BLaER1 treated with 17β-estradiol and CSF1 and Interleukin-3, amounts not matched to agents 10 nM and 100 nM (cell line): ENCODE measurements around the gene POLR1A.

ENCODE experiments used
- H3K27ac ChIP-seq, 11 experiments: shearing (Covaris generic); formaldehyde crosslinking; 2 replicates each; pipeline ENCODE4 v1.8.1; 2022
- H3K27me3 ChIP-seq, 11 experiments: shearing (Covaris generic); formaldehyde crosslinking; 2 replicates each; pipeline ENCODE4 v1.8.1; 2022
- H3K36me3 ChIP-seq, 11 experiments: shearing (Covaris generic); formaldehyde crosslinking; 2 replicates each; pipeline ENCODE4 v1.8.1; 2022
- H3K4me1 ChIP-seq, 10 experiments: shearing (Covaris generic); formaldehyde crosslinking; 2 replicates each; pipeline ENCODE4 v1.8.1; 2022
- H3K4me2 ChIP-seq, 11 experiments: shearing (Covaris generic); formaldehyde crosslinking; 2 replicates each; pipeline ENCODE4 v1.8.1; 2022
- H3K4me3 ChIP-seq, 10 experiments: shearing (Covaris generic); formaldehyde crosslinking; 2 replicates each; pipeline ENCODE4 v1.8.1; 2022
- H3K9ac ChIP-seq, 11 experiments: shearing (Covaris generic); formaldehyde crosslinking; 2 replicates each; pipeline ENCODE4 v1.8.1; 2022
- H3K9me3 ChIP-seq, 11 experiments: shearing (Covaris generic); formaldehyde crosslinking; replicated peaks in 1 of 11; 2 replicates each; pipeline ENCODE4 v1.8.1; 2022
- H4K20me1 ChIP-seq, 11 experiments: shearing (Covaris generic); formaldehyde crosslinking; 2 replicates each; pipeline ENCODE4 v1.8.1; 2022
- Cebpa-rat ChIP-seq, 11 experiments: shearing (Covaris generic); IDR thresholded peaks; 2 replicates each; pipeline ENCODE4 v1.8.1; 2022

The POLR1A gene

DNA sequence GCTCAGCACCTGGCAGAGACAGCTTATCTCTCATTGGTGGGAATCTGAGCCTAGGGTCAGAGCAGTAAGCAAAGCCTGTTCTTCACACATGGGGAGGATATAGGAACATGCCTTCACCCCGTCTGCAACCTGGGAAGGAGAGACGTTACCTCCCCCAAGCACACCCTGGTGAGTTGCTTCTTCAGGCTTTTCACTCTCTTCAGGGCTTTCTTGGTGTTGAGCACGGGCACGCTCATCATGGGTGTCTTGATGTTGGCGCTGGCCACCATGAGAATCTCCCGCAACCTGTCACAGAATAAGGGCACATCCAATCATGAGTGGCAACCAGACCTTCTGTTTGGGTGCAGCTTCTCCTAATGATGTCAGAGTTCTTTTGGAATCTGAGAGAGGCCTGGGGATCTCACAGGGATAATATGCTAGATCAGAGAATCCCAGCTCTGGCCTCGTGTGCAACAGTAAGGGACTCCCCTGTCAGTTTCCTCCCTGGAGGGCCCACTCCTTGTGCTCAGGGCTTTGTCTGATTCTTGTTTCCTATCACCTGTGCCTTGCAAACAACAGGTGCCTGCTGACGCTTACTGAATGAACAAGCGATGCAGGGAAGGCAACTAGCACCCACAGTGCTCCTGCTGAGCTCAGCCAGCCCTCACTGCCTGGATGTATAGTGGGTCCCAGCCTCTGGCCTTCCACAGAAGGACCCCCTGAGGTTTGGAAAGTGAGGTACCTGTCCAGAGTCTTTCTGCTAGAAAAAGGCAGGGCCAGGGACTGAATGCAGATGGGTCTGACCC, 66.3 kb downstream of the POLR1A start:
- H3K27me3 ChIP-seq: no peaks in the 10 kb centered on the region
- H3K4me2 ChIP-seq: peak overlapping the region; percentile 86 to 98 (median 96)
- H3K27ac ChIP-seq: peak overlapping the region; percentile 89 to 98 (median 94); a peak in 17 of 22 replicates
- peaks cover 68 to 82% (median 76%) of the 10 kb centered on the region in 10 experiments for H3K4me1 ChIP-seq
- no peak overlapping the region for H3K4me3 ChIP-seq
- H3K36me3 ChIP-seq: peaks cover 40 to 87% (median 70%) of the 10 kb centered on the region in 11 experiments
- TF ChIP-seq Cebpa-rat (IDR thresholded peaks at IDR 0.05): no peak
- peaks cover 0 to 50% (median 13%) of the 10 kb centered on the region in 11 experiments; a peak in 11 of 22 replicates for H4K20me1 ChIP-seq
- H3K9me3 ChIP-seq: no peaks in the 10 kb centered on the region
- H3K9ac ChIP-seq: peak overlapping the region in 4 of 11 experiments; percentile 42 to 86 (median 82); a peak in 6 of 22 replicates

DNA sequence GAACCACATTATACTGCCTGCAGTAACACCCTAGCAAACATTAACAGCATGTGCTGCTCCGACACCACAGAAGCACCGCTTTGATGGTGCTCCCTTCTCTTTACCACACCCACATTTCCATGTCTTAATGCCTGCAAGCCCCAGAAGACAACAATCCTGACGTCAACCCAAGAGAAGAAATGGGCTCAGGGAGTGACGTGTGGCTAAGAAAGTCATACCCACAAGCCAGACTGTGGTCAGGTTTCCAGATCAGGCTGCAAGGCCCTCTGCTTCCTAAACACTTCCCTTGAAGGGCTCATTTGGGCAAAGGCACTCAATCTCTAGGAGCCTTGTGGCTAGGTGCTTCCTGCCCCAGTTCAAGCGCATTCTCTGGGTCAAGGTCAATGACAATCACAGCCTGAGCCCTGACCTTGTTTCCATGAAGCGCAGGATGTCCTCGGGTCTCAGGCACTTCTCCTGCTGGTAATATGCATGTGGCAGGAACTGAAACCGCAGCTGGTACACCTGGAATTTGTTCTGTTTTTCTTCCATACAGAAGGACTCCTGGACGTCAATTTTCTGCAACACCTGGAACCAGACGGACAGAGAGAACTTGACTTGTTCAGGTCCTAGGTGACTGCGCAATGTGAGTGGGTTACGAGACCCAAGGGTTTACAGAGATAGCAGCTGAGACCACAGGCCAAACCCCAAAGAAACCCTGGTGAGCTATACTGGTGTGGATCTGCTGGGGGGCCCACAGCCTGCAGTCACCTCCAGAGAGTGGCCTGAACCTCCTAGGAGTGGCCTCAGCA, 67.2 kb downstream of the POLR1A start:
- peaks cover 0 to 45% (median 13%) of the 10 kb centered on the region in 11 experiments; a peak in 11 of 22 replicates for H4K20me1 ChIP-seq
- H3K4me2 ChIP-seq: peak overlapping the region; percentile 86 to 98 (median 96)
- TF ChIP-seq Cebpa-rat (IDR thresholded peaks at IDR 0.05): no peak
- peak overlapping the region; percentile 72 to 86 (median 81); a peak in 21 of 22 replicates for H3K9ac ChIP-seq
- H3K27ac ChIP-seq: peak overlapping the region; percentile 89 to 98 (median 94)
- H3K9me3 ChIP-seq: no peaks in the 10 kb centered on the region
- H3K27me3 ChIP-seq: no peaks in the 10 kb centered on the region
- H3K36me3 ChIP-seq: peaks cover 36 to 87% (median 70%) of the 10 kb centered on the region in 11 experiments
- peaks cover 77 to 91% (median 85%) of the 10 kb centered on the region in 10 experiments for H3K4me1 ChIP-seq
- H3K4me3 ChIP-seq: peak overlapping the region in 3 of 10 experiments; percentile 33 to 47 (median 38); a peak in 2 of 20 replicates

DNA sequence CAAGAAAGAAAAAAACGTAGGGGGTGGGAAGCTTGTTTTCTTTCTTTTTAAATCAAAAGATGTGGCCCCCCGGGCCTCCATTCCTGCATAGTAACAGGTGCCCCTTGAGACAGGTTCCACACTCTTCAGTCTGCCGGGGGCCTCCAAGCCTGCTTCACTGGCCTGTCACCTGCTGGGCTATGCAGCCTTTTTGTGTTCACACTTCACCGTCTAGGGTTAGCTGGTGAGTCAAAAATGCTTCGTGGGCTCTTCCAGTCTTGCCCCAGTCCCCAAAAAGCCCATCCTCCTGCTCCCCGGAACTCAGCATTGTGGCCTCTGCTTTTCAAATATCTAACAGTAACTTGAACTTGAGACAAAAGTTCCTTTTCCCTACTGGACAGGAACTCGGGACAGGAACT, 67.9 kb downstream of the POLR1A start:
- Histone ChIP-seq H3K4me3 (peak overlapping the region in 5 of 10 experiments; percentile 2 to 47 (median 33); a peak in 5 of 20 replicates), H3K36me3 (peaks cover 36 to 87% (median 70%) of the 10 kb centered on the region in 11 experiments), H4K20me1 (peaks cover 0 to 39% (median 13%) of the 10 kb centered on the region in 11 experiments; a peak in 10 of 22 replicates), H3K27ac (peak overlapping the region; percentile 89 to 98 (median 94)), H3K4me2 (peak overlapping the region; percentile 86 to 98 (median 96)), H3K27me3 (no peaks in the 10 kb centered on the region), H3K9ac (peak overlapping the region; percentile 72 to 86 (median 81)), H3K9me3 (no peaks in the 10 kb centered on the region), H3K4me1 (peaks cover 84 to 98% (median 92%) of the 10 kb centered on the region in 10 experiments)
- TF ChIP-seq Cebpa-rat (IDR thresholded peaks at IDR 0.05): no peak

DNA sequence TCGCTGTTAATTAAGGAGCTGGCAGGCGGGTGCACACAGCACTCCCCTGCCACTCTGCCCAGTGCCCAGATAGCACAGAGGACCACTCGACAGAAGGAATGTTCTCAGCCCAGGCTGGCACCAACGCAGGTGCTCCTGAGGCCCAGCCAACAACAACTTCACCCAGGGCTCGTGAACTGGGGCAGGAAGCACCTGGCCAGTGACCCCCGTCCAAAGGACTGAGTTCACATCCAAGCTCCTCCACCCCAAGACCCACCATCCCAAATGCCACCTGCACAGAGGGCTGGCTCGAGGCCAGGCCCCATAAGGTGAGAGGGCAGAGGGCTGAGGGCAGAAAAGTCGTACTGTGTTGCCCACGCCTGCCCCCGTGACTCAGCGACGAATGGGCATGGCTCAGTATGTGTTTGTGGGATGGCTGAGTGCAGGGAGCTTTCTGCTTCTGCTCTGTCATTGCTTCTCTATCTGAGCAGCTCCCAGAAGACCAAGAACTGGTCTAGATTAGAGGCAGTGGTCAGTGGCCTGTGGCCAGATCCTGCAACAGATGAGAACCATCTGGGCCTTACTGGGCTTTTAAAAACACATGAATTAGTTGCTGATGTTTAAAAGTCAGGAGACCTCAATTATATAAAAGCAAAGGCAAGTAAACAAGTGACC, 68.4 kb downstream of the POLR1A start:
- peaks cover 87 to 96% (median 94%) of the 10 kb centered on the region in 10 experiments for H3K4me1 ChIP-seq
- H3K9me3 ChIP-seq: no peaks in the 10 kb centered on the region
- no peak for TF ChIP-seq Cebpa-rat (IDR thresholded peaks at IDR 0.05)
- H3K4me2 ChIP-seq: peak overlapping the region; percentile 86 to 98 (median 96)
- peak overlapping the region; percentile 89 to 98 (median 94) for H3K27ac ChIP-seq
- peak overlapping the region; percentile 72 to 86 (median 81) for H3K9ac ChIP-seq
- peaks cover 36 to 87% (median 70%) of the 10 kb centered on the region in 11 experiments for H3K36me3 ChIP-seq
- no peaks in the 10 kb centered on the region for H3K27me3 ChIP-seq
- peak overlapping the region in 8 of 10 experiments; percentile 32 to 58 (median 40); a peak in 15 of 20 replicates for H3K4me3 ChIP-seq
- peaks cover 0 to 34% (median 13%) of the 10 kb centered on the region in 11 experiments; a peak in 10 of 22 replicates for H4K20me1 ChIP-seq

DNA sequence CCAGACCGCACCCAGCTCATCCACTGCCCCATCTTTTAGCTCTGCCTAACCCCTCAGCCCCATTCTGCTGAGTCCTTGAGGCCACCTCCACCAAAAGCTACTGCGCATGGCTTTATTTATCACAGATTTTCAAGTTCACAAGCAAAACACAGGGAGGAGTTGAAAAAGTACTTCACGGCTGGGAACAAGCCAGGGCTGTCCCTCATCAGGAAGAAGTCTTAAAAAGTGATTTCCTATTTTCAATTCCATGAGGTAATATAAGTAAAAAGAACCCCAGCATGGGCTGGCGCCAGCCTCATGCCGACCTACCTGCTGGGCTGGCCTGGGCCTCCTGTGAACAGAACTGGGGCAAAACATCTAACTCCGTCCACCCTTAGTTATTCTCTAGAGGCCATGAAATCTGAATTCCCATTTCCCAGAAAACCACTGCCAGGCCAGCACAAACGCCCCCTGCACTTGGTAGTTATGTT, 69.0 kb downstream of the POLR1A start:
- no peaks in the 10 kb centered on the region for H3K9me3 ChIP-seq
- peak overlapping the region; percentile 89 to 98 (median 94) for H3K27ac ChIP-seq
- H4K20me1 ChIP-seq: peaks cover 0 to 29% (median 13%) of the 10 kb centered on the region in 11 experiments; a peak in 10 of 22 replicates
- H3K4me1 ChIP-seq: peaks cover 81 to 95% (median 90%) of the 10 kb centered on the region in 10 experiments
- H3K36me3 ChIP-seq: peaks cover 36 to 87% (median 70%) of the 10 kb centered on the region in 11 experiments
- H3K27me3 ChIP-seq: no peaks in the 10 kb centered on the region
- peak overlapping the region; percentile 72 to 86 (median 81) for H3K9ac ChIP-seq
- H3K4me3 ChIP-seq: peak overlapping the region in 8 of 10 experiments; percentile 32 to 58 (median 40); a peak in 15 of 20 replicates
- TF ChIP-seq Cebpa-rat (IDR thresholded peaks at IDR 0.05): no peak
- peak overlapping the region; percentile 86 to 98 (median 96) for H3K4me2 ChIP-seq

DNA sequence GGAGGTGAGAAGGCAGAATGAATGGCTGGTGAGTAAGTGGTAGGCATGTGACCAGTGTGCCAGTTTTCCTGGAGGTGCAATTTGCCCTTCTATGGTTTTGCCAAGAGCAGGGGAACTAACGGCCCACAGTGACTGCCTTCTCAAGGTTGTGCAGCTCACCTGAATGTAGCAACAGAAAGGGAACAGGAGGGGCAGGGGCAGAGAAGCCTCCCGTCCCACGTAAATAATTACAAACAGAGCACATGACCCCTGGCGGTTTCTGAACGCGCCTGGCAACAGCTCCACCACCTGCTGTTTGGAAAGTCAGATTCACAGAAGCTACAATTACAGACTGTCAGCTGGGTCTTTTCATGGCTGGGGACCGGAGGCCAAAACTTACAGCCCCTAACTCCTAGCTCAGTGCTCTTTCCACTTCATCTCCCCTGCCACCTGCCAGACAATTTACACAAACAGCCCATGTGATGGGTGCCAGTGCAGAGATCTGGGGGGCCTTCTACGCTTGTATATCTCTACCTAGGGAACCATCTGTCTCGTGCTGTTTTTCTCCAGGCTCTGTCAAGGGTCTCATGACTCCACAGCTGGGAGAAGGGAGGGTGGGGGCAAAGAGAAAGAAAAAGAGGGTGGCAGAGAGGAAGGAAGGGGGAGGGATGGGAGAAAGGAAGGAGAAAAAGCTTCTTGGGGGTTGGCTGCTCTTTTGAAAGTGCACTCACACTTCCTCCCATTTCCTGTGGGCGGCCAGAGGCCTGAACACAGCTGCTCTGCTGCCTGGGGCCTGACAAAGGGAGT, 69.6 kb downstream of the POLR1A start:
- peaks cover 38 to 87% (median 70%) of the 10 kb centered on the region in 11 experiments for H3K36me3 ChIP-seq

DNA sequence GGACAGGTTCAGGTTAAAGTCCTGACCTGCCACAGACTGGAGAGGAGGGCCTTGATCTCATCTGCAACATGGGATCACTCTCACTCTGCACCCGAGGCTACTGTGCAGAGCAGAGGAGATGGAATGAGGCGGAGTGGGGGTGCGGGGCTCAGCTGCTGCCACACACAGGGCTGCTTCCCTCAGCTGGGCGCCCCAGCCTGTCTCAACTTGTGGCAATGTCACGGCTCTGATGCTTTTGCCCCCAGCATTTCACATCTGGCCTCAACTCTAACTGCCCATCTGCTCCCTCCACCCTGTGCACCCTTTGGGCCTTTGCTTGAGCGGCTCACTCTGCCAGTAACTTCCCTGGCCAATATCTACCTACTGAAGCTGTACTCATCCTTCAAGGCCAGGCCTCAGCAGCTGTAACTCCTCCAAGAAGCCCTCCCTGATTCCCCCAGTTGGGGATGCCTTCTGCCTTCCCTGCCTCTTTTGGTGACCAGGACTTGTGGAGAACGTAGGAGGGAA, 70.3 kb downstream of the POLR1A start:
- peaks cover 0 to 25% (median 13%) of the 10 kb centered on the region in 11 experiments; a peak in 10 of 22 replicates for H4K20me1 ChIP-seq
- peak overlapping the region; percentile 72 to 86 (median 81) for H3K9ac ChIP-seq
- peak overlapping the region in 7 of 10 experiments; percentile 37 to 58 (median 42); a peak in 13 of 20 replicates for H3K4me3 ChIP-seq
- peak overlapping the region; percentile 89 to 98 (median 94) for H3K27ac ChIP-seq
- peak overlapping the region; percentile 86 to 98 (median 96) for H3K4me2 ChIP-seq
- peaks cover 45 to 87% (median 73%) of the 10 kb centered on the region in 11 experiments for H3K36me3 ChIP-seq
- peaks cover 74 to 82% (median 77%) of the 10 kb centered on the region in 10 experiments for H3K4me1 ChIP-seq
- TF ChIP-seq Cebpa-rat (IDR thresholded peaks at IDR 0.05): no peak
- no peaks in the 10 kb centered on the region for H3K9me3 ChIP-seq
- H3K27me3 ChIP-seq: no peaks in the 10 kb centered on the region

More for the DNA sequence above, 69.6 kb downstream of the POLR1A start:
- H3K27me3 ChIP-seq: no peaks in the 10 kb centered on the region
- H3K4me3 ChIP-seq: peak overlapping the region in 8 of 10 experiments; percentile 37 to 58 (median 40); a peak in 16 of 20 replicates
- peaks cover 75 to 88% (median 83%) of the 10 kb centered on the region in 10 experiments for H3K4me1 ChIP-seq
- H3K4me2 ChIP-seq: peak overlapping the region; percentile 86 to 98 (median 96)
- H3K9ac ChIP-seq: peak overlapping the region; percentile 72 to 86 (median 81)
- H3K9me3 ChIP-seq: no peaks in the 10 kb centered on the region
- TF ChIP-seq Cebpa-rat (IDR thresholded peaks at IDR 0.05): no peak
- H4K20me1 ChIP-seq: peaks cover 0 to 26% (median 13%) of the 10 kb centered on the region in 11 experiments; a peak in 10 of 22 replicates
- H3K27ac ChIP-seq: peak overlapping the region; percentile 89 to 98 (median 94)
